Activated T-cell treated with anti-CD3 and anti-CD28 coated beads, Interleukin-2, amount 50 U/mL, for 4 hours (primary cell): ENCODE data around the gene NOP16. TPM values are rescaled to one million over a fixed set of nuclear protein-coding genes. Genes with fewer than 3 reads are reported as not detected.

Source experiments
- ATAC-seq, 2 donors: fragments of 200-7000 bp; cut with Tn5 transposase; one replicate each; pipeline ENCODE4 v1.10.0; 2021
- DNase-seq: peaks from one replicate; pipeline ENCODE4 v3.0.0-alpha.2; 2020
- H3K27me3 Mint-ChIP-seq: one replicate; pipeline ENCODE4 v1.8.0; 2021; ENCODE audit warnings: low read depth, mixed read lengths
- H3K36me3 Mint-ChIP-seq: one replicate; pipeline ENCODE4 v1.8.0; 2022; ENCODE audit warnings: mixed read lengths; ENCODE audit not compliant: insufficient read depth
- H3K4me1 Mint-ChIP-seq: one replicate; pipeline ENCODE4 v1.8.0; 2021; ENCODE audit warnings: low read depth, mixed read lengths
- H3K4me3 Mint-ChIP-seq: one replicate; pipeline ENCODE4 v1.8.0; 2021; ENCODE audit warnings: mild to moderate bottlenecking, moderate library complexity, mixed read lengths
- H3K9me3 Mint-ChIP-seq: one replicate; pipeline ENCODE4 v1.8.0; 2021; ENCODE audit warnings: mixed read lengths
- total RNA-seq, 3 donors: library from RNA; stranded (reverse); gene quantifications; one replicate each; pipeline ENCODE4 v1.2.1, GENCODE V29; 2021

Gene NOP16
- total RNA-seq, 3 donors from 2014 or later = 247 to 262 (median 255) TPM

- ATAC-seq (no peak), DNase-seq (no peak)
- H3K27me3 Mint-ChIP-seq = no peaks in the 10 kb centered on the region
- H3K9me3 Mint-ChIP-seq = no peaks in the 10 kb centered on the region
- H3K4me3 Mint-ChIP-seq = no peak overlapping the region
- no peaks in the 10 kb centered on the region for H3K4me1 Mint-ChIP-seq
- H3K36me3 Mint-ChIP-seq = peaks cover 37% of the 10 kb centered on the region
Observed at GRCh38 chr5:176341325-176342157, 46.9 kb downstream of the NOP16 start.

GRCh38 chr5:176339304-176339703, 49.1 kb downstream of the NOP16 start:
- DNase-seq = no peak
- ATAC-seq = no peak
- no peak overlapping the region for H3K4me3 Mint-ChIP-seq
- peaks cover 32% of the 10 kb centered on the region for H3K36me3 Mint-ChIP-seq
- H3K4me1 Mint-ChIP-seq = no peaks in the 10 kb centered on the region
- H3K27me3 Mint-ChIP-seq = no peaks in the 10 kb centered on the region
- no peaks in the 10 kb centered on the region for H3K9me3 Mint-ChIP-seq

- no peaks in the 10 kb centered on the region for H3K4me1 Mint-ChIP-seq
- DNase-seq (no peak), ATAC-seq (no peak)
- H3K27me3 Mint-ChIP-seq = no peaks in the 10 kb centered on the region
- peaks cover 7% of the 10 kb centered on the region for H3K9me3 Mint-ChIP-seq
- no peak overlapping the region for H3K4me3 Mint-ChIP-seq
- peaks cover 36% of the 10 kb centered on the region for H3K36me3 Mint-ChIP-seq
Observed at GRCh38 chr5:176337913-176338312, 50.5 kb downstream of the NOP16 start.

GRCh38 chr5:176334031-176334770, 54.2 kb downstream of the NOP16 start:
- H3K4me3 Mint-ChIP-seq = no peak overlapping the region
- H3K36me3 Mint-ChIP-seq = peaks cover 36% of the 10 kb centered on the region
- H3K27me3 Mint-ChIP-seq = no peaks in the 10 kb centered on the region
- DNase-seq (no peak), ATAC-seq (no peak)
- H3K9me3 Mint-ChIP-seq = peaks cover 7% of the 10 kb centered on the region
- no peaks in the 10 kb centered on the region for H3K4me1 Mint-ChIP-seq

Other genes starting within 250 kb of the NOP16 start
- gene SIMC1, start 150.2 kb downstream of the NOP16 start, total RNA-seq = 10 to 100 TPM; 16.3 to 18.3 (median 16.6) TPM
- 10 to 100 TPM; 33.0 to 36.2 (median 34.1) TPM for gene KIAA1191, start 26.8 kb downstream of the NOP16 start, total RNA-seq
- gene ARL10, start 23.1 kb downstream of the NOP16 start, total RNA-seq = 1 to 10 TPM; 7.0 to 8.6 (median 7.9) TPM
- gene HIGD2A, start 153 bp upstream of the NOP16 start, total RNA-seq = 100 to 1,000 TPM in 1 of 3 donors, 10 to 100 TPM in 2; 87.5 to 101 (median 95.8) TPM
- gene CLTB, start 27.9 kb upstream of the NOP16 start, total RNA-seq = 100 to 1,000 TPM; 121 to 133 (median 123) TPM
- gene FAF2, start 59.8 kb upstream of the NOP16 start, total RNA-seq = 10 to 100 TPM; 43.0 to 50.1 (median 43.2) TPM
- gene RNF44, start 148.8 kb upstream of the NOP16 start, total RNA-seq = 10 to 100 TPM; 55.0 to 58.5 (median 58.4) TPM
- under 1 TPM; 0.29 to 0.43 (median 0.33) TPM for gene CDHR2, start 160.7 kb upstream of the NOP16 start, total RNA-seq
- gene GPRIN1, start 221.6 kb upstream of the NOP16 start, total RNA-seq = 1 to 10 TPM; 3.6 to 5.3 (median 4.5) TPM
- not detected for gene SNCB, start 241.9 kb upstream of the NOP16 start, total RNA-seq
- gene EIF4E1B, start 242.1 kb upstream of the NOP16 start, total RNA-seq = not detected